CD14-positive monocyte (primary cell): ENCODE measurements around the gene GBX1. TPM values are rescaled to one million over a fixed set of nuclear protein-coding genes. Genes with fewer than 3 reads are reported as not detected.

Source experiments
- DNase-seq, 3 donors: peaks; one replicate each; pipeline ENCODE4 v3.0.0-alpha.2; 2011 to 2022
- H2AFZ ChIP-seq: 2 replicates; pipeline ENCODE4 v1.6.0; 2012; ENCODE audit warnings: mild to moderate bottlenecking, low read depth, low read length, inconsistent platforms; ENCODE audit not compliant: insufficient read depth, poor library complexity, severe bottlenecking
- H3K27ac ChIP-seq, 2 donors: 1 replicate in 1 of 2; 2 replicates in 1 of 2; pipeline ENCODE4 v1.5.1; 2012 to 2013; ENCODE audit warnings: low read length in 2 of 2, control low read depth in 1 of 2, inconsistent platforms in 1 of 2, low read depth in 1 of 2, mild to moderate bottlenecking in 1 of 2
- H3K27me3 ChIP-seq, 2 donors: one replicate each; pipeline versions ENCODE4 v1.6.0 to v1.6.1; 2011 to 2013; ENCODE audit warnings: low read length in 2 of 2; ENCODE audit not compliant: control insufficient read depth in 2 of 2, insufficient read depth in 2 of 2
- H3K36me3 ChIP-seq, 2 donors: replicated peaks in 1 of 2; 1 replicate in 1 of 2; 2 replicates in 1 of 2; pipeline versions ENCODE4 v1.5.1 to v1.6.1; 2012 to 2013; ENCODE audit warnings: low read length in 2 of 2, control low read depth in 1 of 2, inconsistent platforms in 1 of 2, mild to moderate bottlenecking in 1 of 2; ENCODE audit not compliant: insufficient read depth in 2 of 2, control insufficient read depth in 1 of 2
- H3K4me1 ChIP-seq, 2 donors: 1 replicate in 1 of 2; 2 replicates in 1 of 2; pipeline versions ENCODE4 v1.5.1 to v1.6.1; 2012 to 2013; ENCODE audit warnings: low read length in 2 of 2, control low read depth in 1 of 2, inconsistent platforms in 1 of 2, mild to moderate bottlenecking in 1 of 2, moderate library complexity in 1 of 2; ENCODE audit not compliant: insufficient read depth in 2 of 2, control insufficient read depth in 1 of 2
- H3K4me2 ChIP-seq: replicated peaks from 2 replicates; pipeline ENCODE3; 2012; ENCODE audit warnings: low read length, moderate library complexity, mild to moderate bottlenecking; ENCODE audit not compliant: poor library complexity, severe bottlenecking; ENCODE audit errors: extremely low read depth
- H3K4me3 ChIP-seq, 3 experiments: fragments of 200-600 bp in 1 of 3; sonication (generic) in 1 of 3; replicated peaks in 1 of 3; 1 replicate in 2 of 3; 2 replicates in 1 of 3; pipeline ENCODE4 v1.5.1; 2011 to 2013; ENCODE audit warnings: low read length in 3 of 3, mild to moderate bottlenecking in 3 of 3, control low read depth in 2 of 3, low read depth in 2 of 3, inconsistent platforms in 1 of 3, moderate library complexity in 1 of 3
- H3K79me2 ChIP-seq: 2 replicates; pipeline ENCODE4 v1.6.0; 2012; ENCODE audit warnings: mild to moderate bottlenecking, control low read depth, inconsistent platforms, low read length, moderate library complexity; ENCODE audit not compliant: insufficient read depth
- H3K9ac ChIP-seq: 2 replicates; pipeline ENCODE4 v1.6.0; 2017; ENCODE audit warnings: low read length, mild to moderate bottlenecking; ENCODE audit not compliant: insufficient read depth, poor library complexity, severe bottlenecking
- H3K9me3 ChIP-seq, 2 donors: replicated peaks in 1 of 2; 1 replicate in 1 of 2; 2 replicates in 1 of 2; pipeline versions ENCODE4 v1.5.1 to v1.6.1; 2012 to 2013; ENCODE audit warnings: low read length in 2 of 2, control low read depth in 1 of 2; ENCODE audit not compliant: control insufficient read depth in 1 of 2, insufficient read depth in 1 of 2
- H4K20me1 ChIP-seq: 2 replicates; pipeline ENCODE4 v1.6.0; 2012; ENCODE audit warnings: mild to moderate bottlenecking, low read length, control low read depth, moderate library complexity; ENCODE audit not compliant: insufficient read depth
- H3K27ac Mint-ChIP-seq, 7 donors: one replicate each; pipeline ENCODE4 v1.8.0; 2020; ENCODE audit warnings: mild to moderate bottlenecking in 7 of 7, mixed read lengths in 7 of 7, moderate library complexity in 6 of 7, inconsistent platforms in 2 of 7
- H3K27me3 Mint-ChIP-seq, 3 donors: one replicate each; pipeline ENCODE4 v1.8.0; 2021 to 2022; ENCODE audit warnings: low read depth in 3 of 3, mild to moderate bottlenecking in 3 of 3, mixed read lengths in 3 of 3, moderate library complexity in 3 of 3, inconsistent platforms in 1 of 3
- H3K36me3 Mint-ChIP-seq, 2 donors: one replicate each; pipeline ENCODE4 v1.8.0; 2020; ENCODE audit warnings: mixed read lengths in 2 of 2, inconsistent platforms in 1 of 2, mild to moderate bottlenecking in 1 of 2
- H3K4me1 Mint-ChIP-seq: one replicate; pipeline ENCODE4 v1.8.0; 2020; ENCODE audit warnings: mild to moderate bottlenecking, mixed read lengths
- H3K4me3 Mint-ChIP-seq, 2 donors: one replicate each; pipeline ENCODE4 v1.8.0; 2020; ENCODE audit warnings: mild to moderate bottlenecking in 2 of 2, mixed read lengths in 2 of 2, moderate library complexity in 1 of 2
- H3K9me3 Mint-ChIP-seq, 7 donors: one replicate each; pipeline ENCODE4 v1.8.0; 2020 to 2022; ENCODE audit warnings: mixed read lengths in 7 of 7, mild to moderate bottlenecking in 6 of 7, moderate library complexity in 6 of 7, inconsistent platforms in 2 of 7
- CTCF ChIP-seq: fragments of 200-600 bp; IDR thresholded peaks from one replicate; pipeline ENCODE4 v1.8.0; 2022; ENCODE audit warnings: antibody characterized with exemption, mild to moderate bottlenecking
- WGBS: methylation state at CpG from one replicate; pipeline ENCODE4 v1.1.5; 2013; ENCODE audit warnings: missing lambda C conversion rate; ENCODE audit not compliant: insufficient coverage; 5-methylcytosine and 5-hydroxymethylcytosine counted together
- intact Hi-C, 2 donors: fragments of 100-400 bp; cut with micrococcal nuclease; formaldehyde crosslinking; loops; one replicate each; pipeline versions ENCODE4 v1.15.0 to v1.15.1; 2023
- polyA plus RNA-seq, 3 donors: library from polyadenylated mRNA; depleted of rRNA in 1 of 3; unstranded in 2 of 3; stranded (reverse) in 1 of 3; fragments of 300-500 nt in 2 of 3; fragments of >200 nt in 1 of 3; fragmentation: Illumina TruSeq in 2 of 3; gene quantifications; 1 replicate in 2 of 3; 2 replicates in 1 of 3; pipeline ENCODE4 v1.2.3, GENCODE V29; 2012 to 2021

The GBX1 gene
- polyA plus RNA-seq, 3 donors: not detected

DNA sequence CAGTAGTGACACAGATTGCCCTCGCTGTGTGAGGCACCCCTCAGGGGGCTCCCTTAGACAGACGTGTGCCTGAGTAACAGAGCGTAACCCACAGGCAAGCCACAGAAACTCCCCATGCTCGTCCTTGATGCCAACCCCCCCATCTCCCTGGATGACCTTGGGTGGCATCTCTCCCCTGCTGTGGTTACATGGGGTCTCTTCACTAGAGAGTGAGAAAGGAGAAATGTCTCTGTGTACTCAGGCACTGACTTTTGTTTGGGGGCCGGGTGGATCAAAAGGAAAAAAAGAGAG lies 20.7 kb upstream of the GBX1 start:
- H3K79me2 ChIP-seq: no peaks in the 10 kb centered on the region
- intact Hi-C loops: no loop called here
- H3K4me2 ChIP-seq: no peak overlapping the region

DNA sequence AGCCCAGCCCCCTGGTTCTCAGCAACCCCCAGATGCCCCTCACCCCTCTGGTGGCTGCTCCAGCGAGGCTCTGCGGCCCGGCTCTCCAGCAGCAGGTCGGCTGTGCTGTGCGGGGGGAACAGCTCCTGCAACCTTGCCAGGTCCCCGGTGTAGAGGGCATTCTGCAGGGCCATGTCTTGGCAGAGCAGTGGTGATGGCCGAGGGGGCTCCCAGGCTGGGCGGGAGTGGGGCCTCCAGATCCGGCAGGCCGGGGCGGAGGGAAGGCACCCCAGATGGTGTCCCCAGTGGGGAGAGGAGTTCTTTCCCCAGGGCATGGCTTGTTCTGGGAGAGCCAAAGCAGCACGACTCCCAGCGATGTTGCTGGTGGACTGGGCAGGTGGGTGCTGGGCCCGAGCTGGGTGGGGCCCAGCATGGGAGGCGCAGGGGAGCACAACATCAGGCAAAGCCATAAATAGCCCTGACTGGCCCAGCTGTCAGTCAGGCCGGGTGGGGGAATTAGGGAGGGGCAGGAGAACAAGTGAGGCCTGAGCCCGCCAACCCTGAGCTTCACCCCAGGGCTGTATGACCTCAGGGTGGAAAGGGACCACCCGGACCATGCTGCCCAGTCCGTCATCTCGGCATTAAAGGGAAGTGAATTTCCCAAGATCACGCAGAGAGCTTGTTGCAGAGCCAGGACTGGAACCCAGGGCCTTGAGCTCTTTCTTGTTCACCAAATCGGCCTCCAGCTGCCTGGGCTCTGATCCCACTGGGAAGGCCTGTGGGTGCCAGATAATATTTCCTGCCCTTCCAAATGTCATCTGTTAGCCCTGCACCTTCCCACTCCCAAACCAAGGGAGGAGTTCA lies 20.1 kb upstream of the GBX1 start:
- H3K9ac ChIP-seq: no peak overlapping the region
- no peaks in the 10 kb centered on the region for H4K20me1 ChIP-seq
- H3K4me2 ChIP-seq: no peak overlapping the region
- WGBS: 91% methylated on average over 22 of the region's 22 CpGs
- Mint-ChIP-seq H3K27ac (no peak overlapping the region), H3K27me3 (peaks cover 3 to 12% (median 10%) of the 10 kb centered on the region in 3 donors), H3K36me3 (no peaks in the 10 kb centered on the region), H3K9me3 (peaks cover 0 to 1% (median 0%) of the 10 kb centered on the region in 7 donors), H3K4me1 (no peaks in the 10 kb centered on the region), H3K4me3 (no peak overlapping the region)
- H3K4me3 ChIP-seq: no peak overlapping the region
- H3K9me3 ChIP-seq: no peaks in the 10 kb centered on the region
- intact Hi-C loops: no loop called here
- no peaks in the 10 kb centered on the region for H3K79me2 ChIP-seq
- H3K27me3 ChIP-seq: no peaks in the 10 kb centered on the region
- H3K4me1 ChIP-seq: no peaks in the 10 kb centered on the region
- DNase-seq: no peak
- no peak overlapping the region for H3K27ac ChIP-seq
- no peaks in the 10 kb centered on the region for H3K36me3 ChIP-seq
- H2AFZ ChIP-seq: no peak overlapping the region
- TF ChIP-seq CTCF: no peak

More for the DNA sequence above, 20.7 kb upstream of the GBX1 start:
- DNase-seq: no peak
- Histone ChIP-seq H3K27me3 (no peaks in the 10 kb centered on the region), H3K9me3 (no peaks in the 10 kb centered on the region), H3K4me1 (no peaks in the 10 kb centered on the region), H2AFZ (no peak overlapping the region), H4K20me1 (no peaks in the 10 kb centered on the region), H3K36me3 (no peaks in the 10 kb centered on the region), H3K9ac (no peak overlapping the region), H3K4me3 (no peak overlapping the region), H3K27ac (no peak overlapping the region)
- H3K27ac Mint-ChIP-seq: no peak overlapping the region
- no peaks in the 10 kb centered on the region for H3K36me3 Mint-ChIP-seq
- peaks cover 0 to 1% (median 0%) of the 10 kb centered on the region in 7 donors for H3K9me3 Mint-ChIP-seq
- WGBS: 63% methylated on average over 1 of the region's 5 CpGs
- no peak for TF ChIP-seq CTCF
- H3K4me1 Mint-ChIP-seq: no peaks in the 10 kb centered on the region
- H3K27me3 Mint-ChIP-seq: peaks cover 3 to 12% (median 10%) of the 10 kb centered on the region in 3 donors
- no peak overlapping the region for H3K4me3 Mint-ChIP-seq
